Pancreas (tissue), 10 donors: ENCODE results near the gene ANGEL2. TPM values are rescaled to one million over a fixed set of nuclear protein-coding genes. Genes with fewer than 3 reads are reported as not detected.
A peak's percentile ranks its signal among the peaks of the same experiment; 100 is the strongest.
"Not testable (repeated sequence)": the region's sequence is repeated elsewhere in the genome, so short reads cannot be mapped to it uniquely, and the experiment has no call there.

Experiments
- ATAC-seq, 4 donors: fragments of 200-7000 bp; cut with Tn5 transposase; one replicate each; pipeline versions ENCODE4 v1.8.0 to v1.9.1; 2020; ENCODE audit warnings: mild to moderate bottlenecking in 4 of 4, moderate library complexity in 4 of 4
- DNase-seq, 6 donors: peaks; one replicate each; pipeline ENCODE4 v3.0.0-alpha.2; 2020
- FAIRE-seq: peaks from 2 replicates; lab custom pipeline; 2012; peaks lifted over from hg19 to GRCh38; lab: Jason Lieb, UNC
- H3K27ac ChIP-seq, 4 donors: fragments of 200-600 bp; sonication (generic); 1 replicate in 3 of 4; 2 replicates in 1 of 4; pipeline versions ENCODE4 v1.5.0 to v1.8.0; 2020
- H3K27me3 ChIP-seq, 4 donors: fragments of 200-600 bp; one replicate each; pipeline ENCODE4 v1.8.0; 2021
- H3K36me3 ChIP-seq, 3 donors: fragments of 200-600 bp; sonication (generic) in 1 of 3; one replicate each; pipeline versions ENCODE4 v1.5.0 to v1.8.0; 2020 to 2021
- H3K4me1 ChIP-seq, 3 donors: fragments of 200-600 bp; one replicate each; pipeline ENCODE4 v1.8.0; 2021
- H3K4me3 ChIP-seq, 4 donors: fragments of 200-600 bp; sonication (generic) in 2 of 4; one replicate each; pipeline versions ENCODE4 v1.5.0 to v1.8.0; 2020 to 2021
- H3K9me3 ChIP-seq, 4 donors: fragments of 200-600 bp; one replicate each; pipeline ENCODE4 v1.8.0; 2021
- WGBS, 2 donors: extraction: QIAGEN DNeasy Blood & Tissue Kit; methylation state at CpG; one replicate each; pipeline ENCODE4 v1.1.7; 2013; 5-methylcytosine and 5-hydroxymethylcytosine counted together
- intact Hi-C, 3 donors: fragments of 100-400 bp; cut with DNase I; formaldehyde crosslinking; loops; one replicate each; pipeline versions ENCODE4 v1.11.1 to v1.14.2; 2022
- polyA plus RNA-seq, 2 donors: library from polyadenylated mRNA; stranded (reverse); fragments of 200-250 nt; gene quantifications; one replicate each; pipeline ENCODE4 v1.2.3, GENCODE V29; 2013
- total RNA-seq, 6 donors: library from RNA; stranded (reverse); fragmentation: NEBNext Ultra II Directional in 4 of 6; extraction: Animal tissue kit (Norgen Biotek cat#: 25700) in 4 of 6; gene quantifications; one replicate each; pipeline versions ENCODE4 v1.2.1 to v1.2.4, GENCODE V29; 2021 to 2023
- TF ChIP-seq, protein P1 (sequence below), 4 donors: fragments of 200-600 bp; sonication (generic) in 3 of 4; IDR thresholded peaks; one replicate each; pipeline versions ENCODE4 v1.5.0 to v1.8.0; 2021; ENCODE audit warnings: antibody characterized with exemption in 4 of 4
- donor health status: healthy with polysubstance abuse.
- donor health status: DM: no; HTN: no; CAD: no; lungs with moderate emphysema.
- donor health status: DM: no; HTN: no; CAD: no.
- donor health status: control.
- donor health status: control.
- donor health status: Bipolar disorder and iron deficiency.
- donor health status: DM: yes; HTN: yes; CAD: no.
- donor health status: DM: no; HTN: no; CAD: no.
- donor health status: DM: no; HTN: no; CAD: no.
- donor health status: DM: yes; HTN: yes; CAD: no.

The ANGEL2 gene
- total and polyA plus RNA-seq, 8 donors: 9.8 to 17.2 (median 11.8) TPM

GRCh38 chr1:212971312-212971711, 44.4 kb downstream of the ANGEL2 start:
- no peaks in the 10 kb centered on the region for H3K36me3 ChIP-seq
- ATAC-seq (no peak), FAIRE-seq (no peak), DNase-seq (no peak)
- H3K4me1 ChIP-seq: no peaks in the 10 kb centered on the region
- TF ChIP-seq, protein P1, sequence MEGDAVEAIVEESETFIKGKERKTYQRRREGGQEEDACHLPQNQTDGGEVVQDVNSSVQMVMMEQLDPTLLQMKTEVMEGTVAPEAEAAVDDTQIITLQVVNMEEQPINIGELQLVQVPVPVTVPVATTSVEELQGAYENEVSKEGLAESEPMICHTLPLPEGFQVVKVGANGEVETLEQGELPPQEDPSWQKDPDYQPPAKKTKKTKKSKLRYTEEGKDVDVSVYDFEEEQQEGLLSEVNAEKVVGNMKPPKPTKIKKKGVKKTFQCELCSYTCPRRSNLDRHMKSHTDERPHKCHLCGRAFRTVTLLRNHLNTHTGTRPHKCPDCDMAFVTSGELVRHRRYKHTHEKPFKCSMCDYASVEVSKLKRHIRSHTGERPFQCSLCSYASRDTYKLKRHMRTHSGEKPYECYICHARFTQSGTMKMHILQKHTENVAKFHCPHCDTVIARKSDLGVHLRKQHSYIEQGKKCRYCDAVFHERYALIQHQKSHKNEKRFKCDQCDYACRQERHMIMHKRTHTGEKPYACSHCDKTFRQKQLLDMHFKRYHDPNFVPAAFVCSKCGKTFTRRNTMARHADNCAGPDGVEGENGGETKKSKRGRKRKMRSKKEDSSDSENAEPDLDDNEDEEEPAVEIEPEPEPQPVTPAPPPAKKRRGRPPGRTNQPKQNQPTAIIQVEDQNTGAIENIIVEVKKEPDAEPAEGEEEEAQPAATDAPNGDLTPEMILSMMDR (IDR thresholded peaks at IDR 0.05): no peak
- 69 to 75% methylated on average over 5 of the region's 5 CpGs for WGBS, 2 donors
- intact Hi-C loops: no loop called here
- H3K4me3 ChIP-seq: no peak overlapping the region
- no peaks in the 10 kb centered on the region for H3K9me3 ChIP-seq
- no peaks in the 10 kb centered on the region for H3K27me3 ChIP-seq
- H3K27ac ChIP-seq: no peak overlapping the region

- Histone ChIP-seq H3K27me3 (no peaks in the 10 kb centered on the region), H3K4me1 (no peaks in the 10 kb centered on the region), H3K4me3 (no peak overlapping the region), H3K36me3 (no peaks in the 10 kb centered on the region), H3K27ac (no peak overlapping the region), H3K9me3 (no peaks in the 10 kb centered on the region)
- intact Hi-C loops: no loop called here
- DNase-seq (no peak), FAIRE-seq (no peak), ATAC-seq (no peak)
- 77 to 86% methylated on average over 4 of the region's 4 CpGs for WGBS, 2 donors
- TF ChIP-seq, protein P1 (IDR thresholded peaks at IDR 0.05): no peak
Observed at GRCh38 chr1:212970085-212970484, 45.6 kb downstream of the ANGEL2 start.

DNA sequence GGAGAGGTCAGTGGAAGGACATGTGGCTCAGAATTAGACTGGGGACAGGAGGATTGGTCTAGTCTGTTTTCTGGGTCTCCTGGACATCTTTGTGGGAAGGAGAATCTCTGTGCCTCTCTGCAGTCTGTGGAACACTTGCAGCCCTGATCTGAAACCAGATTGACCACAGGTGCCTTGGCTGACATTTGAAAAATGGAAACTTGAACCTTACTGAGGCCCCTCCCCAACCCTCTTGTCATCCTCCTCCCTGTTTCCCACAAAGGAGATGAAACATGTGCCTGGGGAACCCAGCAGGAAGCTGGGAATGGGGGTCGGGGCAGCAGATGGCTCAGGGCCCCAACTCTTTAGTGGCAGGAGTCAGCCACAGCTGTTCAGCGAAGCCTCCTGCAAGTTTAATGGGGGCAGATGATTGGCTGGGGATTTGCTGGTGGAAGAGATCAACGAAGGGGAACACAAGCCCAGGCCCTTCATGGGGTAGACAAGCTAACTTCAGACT, 47.3 kb downstream of the ANGEL2 start:
- ATAC-seq (no peak), FAIRE-seq (no peak), DNase-seq (no peak)
- TF ChIP-seq, protein P1 (IDR thresholded peaks at IDR 0.05): no peak
- no peaks in the 10 kb centered on the region for H3K36me3 ChIP-seq
- H3K4me1 ChIP-seq: no peaks in the 10 kb centered on the region
- H3K27ac ChIP-seq: no peak overlapping the region
- no peak overlapping the region for H3K4me3 ChIP-seq
- intact Hi-C loops: no loop called here
- no peaks in the 10 kb centered on the region for H3K27me3 ChIP-seq
- WGBS, 2 donors: 53 to 56% methylated on average over 3 of the region's 3 CpGs
- no peaks in the 10 kb centered on the region for H3K9me3 ChIP-seq

- 53 to 66% methylated on average over 8 of the region's 8 CpGs for WGBS, 2 donors
- ATAC-seq: peak in 3 of 4 donors; percentile 67 to 70 (median 70)
- H3K36me3 ChIP-seq: no peaks in the 10 kb centered on the region
- FAIRE-seq: no peak
- no peaks in the 10 kb centered on the region for H3K9me3 ChIP-seq
- H3K4me1 ChIP-seq: no peaks in the 10 kb centered on the region
- H3K27me3 ChIP-seq: no peaks in the 10 kb centered on the region
- H3K27ac ChIP-seq: no peak overlapping the region
- H3K4me3 ChIP-seq: no peak overlapping the region
- intact Hi-C loops: no loop called here
- TF ChIP-seq, protein P1 (IDR thresholded peaks at IDR 0.05): peak in 2 of 4 donors; percentile 19 to 38
- DNase-seq: no peak
Observed at GRCh38 chr1:212967801-212968200, 47.9 kb downstream of the ANGEL2 start.

DNA sequence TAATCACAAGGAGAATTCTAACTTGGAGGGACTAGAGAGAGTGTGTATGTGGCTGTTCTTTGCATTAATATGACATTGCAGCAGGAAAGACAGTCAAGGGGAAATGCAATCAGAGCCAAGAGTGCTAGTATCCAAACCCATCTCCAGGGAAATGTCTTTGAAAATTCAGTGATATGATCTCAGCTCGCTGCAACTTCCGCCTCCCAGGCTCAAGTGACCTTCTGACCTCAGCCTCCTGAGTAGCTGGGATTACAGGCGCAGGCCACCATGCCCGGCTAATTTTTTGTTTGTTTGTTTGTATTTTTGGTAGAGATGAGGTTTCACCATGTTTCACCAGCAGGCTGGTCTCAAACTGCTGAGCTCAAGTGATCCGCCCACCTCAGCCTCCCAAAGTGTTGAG, 49.1 kb downstream of the ANGEL2 start:
- DNase-seq: no peak
- no peak for ATAC-seq
- no peak overlapping the region for H3K27ac ChIP-seq
- no peaks in the 10 kb centered on the region for H3K27me3 ChIP-seq
- TF ChIP-seq, protein P1 (IDR thresholded peaks at IDR 0.05): no peak
- no peaks in the 10 kb centered on the region for H3K4me1 ChIP-seq
- intact Hi-C loops: no loop called here
- no peaks in the 10 kb centered on the region for H3K36me3 ChIP-seq
- FAIRE-seq: no peak
- 80 to 89% methylated on average over 5 of the region's 5 CpGs for WGBS, 2 donors
- H3K9me3 ChIP-seq: no peaks in the 10 kb centered on the region
- no peak overlapping the region for H3K4me3 ChIP-seq

DNA sequence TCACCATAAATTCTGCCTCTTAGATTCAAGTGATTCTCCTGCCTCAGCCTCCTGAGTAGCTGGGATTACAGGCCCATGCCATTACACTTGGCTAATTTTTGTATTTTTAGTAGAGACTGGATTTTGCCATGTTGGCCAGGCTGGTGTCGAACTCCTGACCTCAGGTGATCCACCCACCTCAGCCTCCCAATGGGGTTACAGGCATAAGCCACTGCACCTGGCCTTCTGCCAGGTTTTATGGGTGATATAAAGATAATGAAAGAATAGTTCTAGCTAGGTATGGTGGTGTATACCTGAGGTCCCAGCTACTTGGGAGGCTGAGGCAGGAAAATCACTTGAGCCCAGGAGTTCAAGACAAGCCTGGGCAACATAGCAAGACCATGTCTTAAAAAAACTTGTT, 50.7 kb downstream of the ANGEL2 start:
- H3K9me3 ChIP-seq, H3K4me1 ChIP-seq, intact Hi-C loops, DNase-seq, H3K36me3 ChIP-seq, H3K27me3 ChIP-seq, H3K27ac ChIP-seq, ATAC-seq, FAIRE-seq, H3K4me3 ChIP-seq: not testable (repeated sequence)
- WGBS, 2 donors: 95 to 97% methylated on average over 1 of the region's 1 CpG
